Stimulated activated CD4-positive, alpha-beta T cell treated with anti-CD3 and anti-CD28 coated beads, Interleukin-15, amount 100 ng/mL, for 24 hours (primary cell): ENCODE measurements around the gene PCGF6.
"Not testable (repeated sequence)": the region's sequence is repeated elsewhere in the genome, so short reads cannot be mapped to it uniquely, and the experiment has no call there.

Source experiments
- DNase-seq: peaks from one replicate; pipeline ENCODE4 v3.0.0-alpha.2; 2020

The PCGF6 gene

DNA sequence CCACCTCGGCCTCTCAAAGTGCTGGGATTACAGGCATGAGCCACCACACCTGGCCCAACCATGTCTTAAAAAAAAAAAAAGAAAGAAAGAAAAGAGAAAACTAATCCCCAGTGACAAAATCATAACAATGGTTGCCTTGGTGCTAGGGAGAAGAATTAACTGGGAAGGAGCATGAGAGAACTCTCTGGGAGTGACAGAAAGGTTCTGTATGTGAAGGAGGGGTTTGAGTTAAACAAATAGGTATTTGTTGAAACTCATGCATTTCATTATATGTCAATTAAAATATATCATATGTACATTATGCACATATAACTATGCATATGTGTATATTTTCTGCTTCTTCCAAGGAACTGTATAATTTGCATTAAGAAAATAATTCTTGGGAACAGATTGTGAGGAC, 40.7 kb downstream of the PCGF6 start:
- no peak for DNase-seq

DNA sequence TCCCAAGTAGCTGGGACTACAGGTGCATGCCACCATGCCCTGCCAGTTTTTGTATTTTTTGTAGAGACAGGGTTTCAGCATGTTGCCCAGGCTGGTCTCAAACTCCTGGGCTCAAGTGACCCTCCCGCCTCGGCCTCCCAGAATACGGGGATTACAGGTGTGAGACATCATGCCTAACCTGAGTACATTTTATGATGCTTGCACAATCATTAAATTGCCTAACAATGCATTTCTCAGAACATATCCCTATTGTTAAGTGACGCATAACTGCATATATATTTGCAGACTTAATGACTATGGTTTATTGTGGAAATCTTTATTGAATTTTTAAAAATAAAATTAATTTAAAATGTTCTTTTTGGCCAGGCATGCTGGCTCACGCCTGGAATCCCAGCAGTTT, 43.3 kb downstream of the PCGF6 start:
- no peak for DNase-seq

DNA sequence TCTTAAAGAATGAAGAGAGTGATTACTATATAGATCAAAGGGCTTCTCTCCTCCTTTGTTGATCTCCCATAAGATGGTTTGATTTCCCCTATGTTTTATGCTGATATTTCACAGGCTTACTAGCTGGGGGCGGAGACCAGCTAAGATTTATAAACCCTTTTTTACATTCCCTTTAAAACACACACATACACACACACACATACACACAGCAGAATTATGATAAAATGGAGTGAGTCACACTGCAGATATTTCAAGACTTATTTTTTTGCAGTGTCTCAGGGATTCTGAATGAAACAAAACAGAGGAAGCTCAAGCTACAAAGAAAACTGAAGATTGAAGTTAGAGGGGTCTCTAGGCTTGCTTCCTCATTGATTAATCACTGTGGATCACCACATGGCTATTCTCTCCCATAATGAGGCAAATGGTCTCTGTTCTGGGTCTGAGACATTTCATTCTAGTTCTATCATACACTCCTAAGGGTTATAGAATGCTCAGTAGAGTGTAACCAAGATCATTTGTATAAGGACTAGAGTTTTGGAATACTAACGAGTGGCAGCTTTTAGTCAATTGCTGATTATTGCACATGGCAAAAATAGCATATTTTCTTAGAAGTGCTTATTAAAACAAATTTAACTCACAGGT, 55.4 kb downstream of the PCGF6 start:
- DNase-seq: no peak

DNA sequence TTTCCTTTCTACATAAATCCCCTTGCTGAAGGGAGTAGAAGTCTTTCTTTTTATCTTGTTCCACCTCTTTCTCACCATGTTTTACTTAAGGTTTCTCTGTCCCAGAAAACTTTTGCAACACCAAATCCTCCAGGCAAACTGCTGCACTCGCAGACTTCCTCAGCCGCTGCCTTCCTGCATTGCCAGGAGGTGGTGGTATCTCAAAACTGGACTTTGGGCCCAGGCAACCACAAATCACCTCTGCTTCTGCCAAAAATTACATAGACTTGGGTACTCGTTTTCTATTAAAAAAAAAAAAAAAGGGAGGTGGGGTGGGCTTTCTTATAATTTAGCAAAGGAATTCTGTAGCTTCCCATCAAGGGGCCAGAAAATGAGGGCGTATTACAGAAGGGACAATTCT, 59.4 kb downstream of the PCGF6 start:
- no peak for DNase-seq

DNA sequence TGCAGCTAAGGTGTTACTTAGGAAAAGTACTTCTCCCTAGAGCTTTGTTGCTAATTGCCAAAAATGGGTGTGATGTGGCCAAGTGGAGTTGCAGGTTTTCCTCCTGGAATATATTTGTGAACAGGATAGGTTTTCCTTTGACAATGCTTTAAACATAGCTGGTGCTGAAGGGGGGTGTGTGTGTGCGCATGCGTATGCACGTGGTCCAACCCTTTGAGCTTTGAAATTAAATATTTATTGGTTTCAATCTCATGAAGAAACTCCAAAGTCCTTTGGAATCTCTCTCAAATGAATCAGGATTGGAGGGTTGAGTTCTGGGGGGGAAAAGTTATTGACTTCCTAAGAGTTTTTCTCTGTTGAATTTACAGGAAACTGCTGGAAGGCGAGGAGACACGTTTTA, 62.9 kb downstream of the PCGF6 start:
- DNase-seq: no peak

DNA sequence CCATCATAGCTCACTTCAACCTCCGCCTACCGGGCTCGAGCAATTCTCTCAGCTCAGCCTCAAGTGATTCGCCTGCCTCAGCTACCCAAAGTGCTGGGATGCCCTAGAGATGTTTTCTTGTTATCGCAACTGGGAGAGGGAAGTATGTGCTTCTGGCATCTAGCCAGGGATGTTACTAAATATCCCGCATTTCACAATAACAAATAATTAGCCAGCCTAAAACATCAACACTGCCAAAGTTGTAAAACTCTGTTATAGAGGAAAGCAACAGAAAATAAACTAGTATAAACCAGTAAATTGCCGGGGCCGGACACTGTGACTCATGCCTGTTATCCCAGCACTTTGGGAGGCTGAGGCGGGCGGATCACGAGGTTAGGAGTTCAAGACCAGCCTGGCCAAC, 66.8 kb downstream of the PCGF6 start:
- no peak for DNase-seq

DNA sequence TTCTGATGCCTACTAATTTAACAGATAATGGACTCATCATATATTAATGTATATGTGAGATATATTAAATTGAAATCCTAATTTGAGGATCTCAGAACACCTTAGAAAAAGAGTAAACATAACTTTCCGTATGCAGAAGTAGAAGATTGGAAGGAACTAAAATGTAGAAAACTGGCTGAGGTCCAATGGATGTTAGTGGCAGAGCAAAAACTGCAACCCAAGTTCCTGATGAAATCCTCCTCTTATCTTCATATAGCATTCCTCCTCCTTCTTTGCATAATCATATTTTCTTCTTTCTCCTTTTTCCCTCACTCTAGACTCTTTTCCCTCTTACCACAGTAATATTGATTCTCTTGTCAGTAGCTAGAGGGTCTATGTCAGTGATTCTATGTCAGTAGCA, 68.0 kb downstream of the PCGF6 start:
- DNase-seq: no peak

DNA sequence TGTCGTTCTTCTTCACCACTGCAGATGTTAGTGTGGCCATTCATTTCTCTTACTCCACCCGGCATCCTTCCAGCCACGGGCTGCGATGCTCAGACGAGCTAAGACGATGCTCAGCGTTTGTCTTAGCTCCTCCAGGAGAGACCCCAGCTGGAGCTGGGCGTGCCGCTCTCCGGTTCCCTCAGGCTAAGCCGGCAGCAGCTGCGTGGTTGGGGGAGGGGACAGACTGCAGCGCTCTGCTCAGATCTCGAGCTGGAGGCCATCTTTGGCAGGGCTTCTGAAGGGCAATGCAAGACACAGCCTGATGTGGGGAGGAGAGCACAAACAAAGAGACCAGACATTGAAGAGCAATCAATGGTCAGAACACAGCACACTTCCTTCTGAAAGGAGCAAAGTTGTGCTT, 69.2 kb downstream of the PCGF6 start:
- DNase-seq: no peak

DNA sequence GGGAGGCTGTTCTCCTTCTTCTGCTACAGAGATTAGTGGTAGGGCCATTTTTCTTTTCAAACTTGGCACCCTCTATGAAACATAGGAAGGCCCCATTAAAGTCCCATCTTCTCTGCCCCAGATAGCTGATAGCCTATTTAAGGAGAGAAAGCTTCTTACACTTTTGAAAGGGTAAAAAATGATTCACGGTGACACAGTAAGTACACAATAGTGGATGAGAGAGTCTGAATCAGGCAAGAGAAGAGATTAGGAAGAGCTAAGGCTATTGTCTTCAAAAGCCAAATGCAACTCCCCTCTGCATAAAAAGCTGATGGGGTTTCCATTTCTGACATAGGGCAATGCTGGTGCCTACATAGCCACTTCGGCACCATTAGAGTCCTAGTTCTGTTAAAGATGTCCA, 70.4 kb downstream of the PCGF6 start:
- DNase-seq: no peak

DNA sequence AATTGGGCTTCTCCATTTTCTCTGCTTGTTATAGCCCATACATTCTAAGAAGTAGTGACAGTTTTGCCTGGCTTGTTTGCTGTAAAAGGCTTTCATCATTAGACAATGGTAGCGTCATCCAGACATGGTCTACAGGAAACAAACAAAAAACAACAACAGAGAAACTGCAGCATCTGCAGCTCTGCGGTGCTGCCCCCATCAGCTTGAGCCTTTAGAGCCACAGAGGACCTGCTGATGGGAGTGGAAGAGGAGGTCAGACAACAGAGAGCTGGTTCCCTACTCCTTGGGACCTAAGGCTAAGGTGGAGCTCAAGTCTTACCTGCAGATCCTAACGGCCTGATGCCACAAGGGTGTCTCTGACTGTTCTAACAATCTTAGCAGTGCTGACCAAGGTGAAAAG, 70.9 kb downstream of the PCGF6 start:
- no peak for DNase-seq

DNA sequence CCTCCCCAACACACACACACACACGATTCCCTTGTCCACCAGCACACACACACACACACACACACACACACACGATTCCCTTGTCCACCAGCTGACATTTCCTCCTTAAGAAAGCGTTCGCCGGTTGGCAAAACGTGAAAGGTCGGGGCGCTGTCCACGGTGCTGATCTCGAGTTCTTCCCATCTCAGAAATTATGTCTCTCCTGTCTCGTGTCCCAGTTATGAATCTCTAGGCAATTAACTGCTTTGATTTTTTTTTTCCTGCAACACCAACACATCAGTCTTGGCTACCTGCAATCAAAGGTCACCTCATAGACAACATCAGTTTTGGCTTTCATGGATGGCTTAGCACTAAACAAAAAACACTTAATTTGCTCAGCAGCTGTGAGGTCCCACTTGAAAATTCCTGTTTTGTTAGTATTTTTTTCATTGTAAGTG, 72.1 kb downstream of the PCGF6 start:
- DNase-seq: peak; percentile 63

DNA sequence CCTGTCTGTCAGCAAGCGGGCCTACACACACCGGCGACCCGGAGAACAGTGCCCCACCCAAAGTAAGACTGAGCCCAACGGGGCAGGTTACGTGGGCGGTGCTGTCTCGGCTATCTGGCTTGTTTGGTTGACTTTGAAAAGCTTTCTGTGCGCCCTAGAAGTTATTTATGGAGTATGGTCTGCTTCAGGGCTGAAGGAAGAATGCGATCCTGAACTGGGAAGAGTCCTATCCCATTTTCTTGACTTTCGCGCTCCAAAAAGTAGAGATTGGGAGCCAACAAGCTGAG, 72.5 kb downstream of the PCGF6 start:
- DNase-seq: no peak

DNA sequence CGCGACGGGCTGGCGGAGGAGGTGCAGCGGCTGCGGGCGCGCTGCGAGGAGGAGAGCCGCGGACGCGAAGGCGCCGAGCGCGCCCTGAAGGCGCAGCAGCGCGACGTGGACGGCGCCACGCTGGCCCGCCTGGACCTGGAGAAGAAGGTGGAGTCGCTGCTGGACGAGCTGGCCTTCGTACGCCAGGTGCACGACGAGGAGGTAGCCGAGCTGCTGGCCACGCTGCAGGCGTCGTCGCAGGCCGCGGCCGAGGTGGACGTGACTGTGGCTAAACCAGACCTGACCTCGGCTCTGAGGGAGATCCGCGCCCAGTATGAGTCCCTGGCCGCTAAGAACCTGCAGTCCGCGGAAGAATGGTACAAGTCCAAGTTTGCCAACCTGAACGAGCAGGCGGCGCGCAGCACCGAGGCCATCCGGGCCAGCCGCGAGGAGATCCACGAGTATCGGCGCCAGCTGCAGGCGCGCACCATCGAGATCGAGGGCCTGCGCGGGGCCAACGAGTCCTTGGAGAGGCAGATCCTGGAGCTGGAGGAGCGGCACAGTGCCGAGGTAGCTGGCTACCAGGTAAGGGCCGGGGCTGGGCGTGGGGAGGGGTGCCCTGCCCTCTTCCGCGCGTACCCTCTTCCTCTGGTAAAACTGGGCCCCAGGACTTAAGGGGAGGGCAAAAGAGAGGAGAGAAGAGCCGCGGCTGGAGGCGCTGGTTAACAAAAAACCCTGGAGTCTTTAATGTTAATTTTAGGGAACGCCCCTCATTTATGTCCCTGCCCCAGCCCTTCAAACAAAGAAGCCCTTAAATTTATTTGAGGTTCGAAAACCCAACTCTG, 73.0 kb downstream of the PCGF6 start:
- peak; percentile 5 for DNase-seq

DNA sequence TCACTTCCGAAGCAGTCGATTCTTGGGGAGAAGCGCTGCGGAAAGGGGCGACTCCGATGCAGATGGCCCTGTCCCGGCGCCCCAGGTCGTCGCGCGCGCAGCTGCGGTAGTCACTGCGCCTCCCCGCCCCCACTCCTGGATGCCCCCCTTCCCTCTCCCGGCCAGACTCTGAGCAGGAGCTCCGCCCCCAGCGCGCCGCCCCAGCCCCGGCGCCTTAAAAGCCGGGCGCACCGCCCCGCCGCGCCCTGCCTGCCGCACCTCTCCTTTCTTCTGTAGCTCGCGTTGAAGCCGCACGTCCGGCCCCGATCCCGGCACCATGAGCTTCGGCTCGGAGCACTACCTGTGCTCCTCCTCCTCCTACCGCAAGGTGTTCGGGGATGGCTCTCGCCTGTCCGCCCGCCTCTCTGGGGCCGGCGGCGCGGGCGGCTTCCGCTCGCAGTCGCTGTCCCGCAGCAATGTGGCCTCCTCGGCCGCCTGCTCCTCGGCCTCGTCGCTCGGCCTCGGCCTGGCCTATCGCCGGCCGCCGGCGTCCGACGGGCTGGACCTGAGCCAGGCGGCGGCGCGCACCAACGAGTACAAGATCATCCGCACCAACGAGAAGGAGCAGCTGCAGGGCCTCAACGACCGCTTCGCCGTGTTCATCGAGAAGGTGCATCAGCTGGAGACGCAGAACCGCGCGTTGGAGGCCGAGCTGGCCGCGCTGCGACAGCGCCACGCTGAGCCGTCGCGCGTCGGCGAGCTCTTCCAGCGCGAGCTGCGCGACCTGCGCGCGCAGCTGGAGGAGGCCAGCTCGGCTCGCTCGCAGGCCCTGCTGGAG, 73.8 kb downstream of the PCGF6 start, which contains the start of gene INA:
Gene INA, plus strand, starts transcription at position 243 of the 817 bp plus-strand sequence. Its CDS starts 74 bp downstream, at position 317.
- peak; percentile 57 for DNase-seq

DNA sequence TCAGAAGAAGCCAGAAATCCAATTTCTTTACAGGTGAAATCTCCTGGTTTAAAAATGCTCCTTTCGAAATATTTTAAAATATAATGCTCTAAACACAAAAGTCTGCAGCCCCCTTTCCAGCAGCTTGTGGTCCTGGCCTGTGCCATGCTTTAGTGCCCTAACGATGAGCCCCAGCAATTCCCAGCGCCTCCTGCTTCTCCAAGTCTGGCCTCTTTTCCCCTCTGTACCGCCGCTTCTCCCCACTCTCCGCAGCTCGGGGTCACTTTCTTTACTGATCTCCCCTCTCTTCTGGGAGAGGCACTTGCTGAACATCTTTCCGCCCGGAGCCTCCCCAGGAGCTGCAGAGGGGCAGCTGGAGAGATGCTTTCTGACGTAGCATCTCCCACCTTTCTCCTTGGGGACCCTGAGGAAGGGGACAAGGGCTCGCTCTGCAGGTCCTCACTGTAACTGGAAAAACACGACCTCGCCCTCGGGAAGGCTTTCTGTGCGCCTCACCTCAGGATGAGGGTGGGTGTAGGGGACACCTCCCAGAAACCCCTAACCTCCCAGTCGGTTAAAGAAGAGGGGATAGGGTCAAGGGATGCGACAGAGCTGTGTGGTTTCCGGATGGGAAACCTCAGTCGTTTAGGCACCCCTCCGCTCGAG, 74.6 kb downstream of the PCGF6 start:
- no peak for DNase-seq

DNA sequence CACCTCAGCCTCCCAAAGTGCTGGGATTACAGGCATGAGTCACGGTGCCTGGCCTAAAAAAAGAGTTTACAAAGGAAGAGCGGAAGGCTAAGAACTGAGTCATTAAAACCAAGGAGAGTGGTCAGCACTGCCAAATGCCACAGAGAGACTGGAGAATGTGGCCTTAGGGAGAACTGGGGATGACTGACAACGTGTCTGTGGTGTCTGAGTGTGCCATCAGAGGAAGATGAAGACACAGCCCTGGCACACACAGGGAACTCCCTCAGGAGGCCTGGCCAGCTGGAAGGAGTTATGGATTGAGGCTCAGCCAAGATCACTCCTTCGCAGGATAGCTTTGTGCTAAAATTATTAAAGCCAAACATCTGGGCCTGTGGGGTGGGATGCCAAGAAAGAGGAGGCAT, 77.9 kb downstream of the PCGF6 start:
- no peak for DNase-seq

DNA sequence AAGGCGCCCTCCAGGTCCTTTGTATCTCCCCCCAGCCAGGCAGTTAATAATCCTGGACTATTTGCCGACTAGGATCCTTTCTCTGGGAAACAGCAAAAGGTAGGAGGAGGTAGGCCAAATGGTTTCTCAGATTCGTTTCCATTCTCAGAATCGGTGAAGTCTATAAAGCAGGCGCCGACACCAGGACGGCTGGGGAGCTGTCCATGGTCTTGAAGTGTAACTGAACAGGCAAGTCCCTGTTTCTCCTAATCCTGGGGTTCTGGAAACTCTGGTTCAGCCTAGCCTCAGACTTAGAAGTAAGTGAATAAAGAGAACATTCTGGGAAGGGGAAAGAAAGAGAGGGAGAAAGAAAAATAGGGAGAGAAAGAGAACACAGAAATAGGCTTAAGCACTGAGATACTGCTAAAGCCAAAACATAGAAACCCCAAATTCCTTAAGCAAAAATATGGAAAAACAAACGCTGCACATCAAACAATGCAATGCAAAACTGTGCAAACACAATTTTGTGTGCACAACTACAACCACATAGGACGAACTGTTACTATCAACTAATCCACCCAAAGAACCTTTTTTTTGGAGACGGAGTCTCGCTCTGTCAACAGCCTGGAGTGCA, 85.1 kb downstream of the PCGF6 start:
- peak; percentile 48 for DNase-seq

DNA sequence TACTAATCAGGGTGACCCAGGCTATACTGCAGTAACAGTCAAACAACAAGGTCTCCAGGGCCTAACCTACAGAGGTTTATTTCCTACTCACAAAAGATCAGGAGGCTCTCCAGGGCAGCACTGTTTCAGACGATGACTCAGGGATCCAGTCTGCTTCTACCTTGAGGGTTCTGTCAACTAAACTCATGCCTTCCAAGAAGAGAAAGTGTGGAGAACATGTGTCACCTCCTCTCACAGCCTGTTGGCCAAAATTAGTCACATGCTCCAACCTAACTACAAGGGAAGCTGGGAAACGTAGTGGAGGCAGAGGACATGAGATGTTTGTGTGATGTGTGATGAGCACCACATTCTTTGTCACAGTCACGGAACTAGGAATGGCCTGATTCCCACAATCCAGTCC, 88.7 kb downstream of the PCGF6 start:
- peak; percentile 10 for DNase-seq

DNA sequence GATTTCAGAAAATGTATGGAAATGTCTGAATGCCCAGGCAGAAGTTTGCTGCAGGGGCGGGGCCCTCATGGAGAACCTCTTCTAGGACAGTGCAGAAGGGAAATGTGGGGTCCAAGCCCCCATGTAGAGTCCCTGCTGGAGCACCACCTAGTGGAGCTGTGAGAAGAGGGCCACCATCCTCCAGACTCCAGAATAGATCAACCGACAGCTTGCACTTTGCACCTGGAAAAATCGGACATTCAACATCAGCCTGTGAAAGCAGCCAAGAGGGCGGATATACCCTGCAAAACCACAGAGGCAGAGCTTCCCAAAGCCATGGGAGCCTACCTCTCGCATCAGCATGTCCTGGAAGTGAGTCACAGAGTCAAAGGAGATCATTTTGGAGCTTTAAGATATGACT, 91.0 kb downstream of the PCGF6 start:
- DNase-seq: no peak

DNA sequence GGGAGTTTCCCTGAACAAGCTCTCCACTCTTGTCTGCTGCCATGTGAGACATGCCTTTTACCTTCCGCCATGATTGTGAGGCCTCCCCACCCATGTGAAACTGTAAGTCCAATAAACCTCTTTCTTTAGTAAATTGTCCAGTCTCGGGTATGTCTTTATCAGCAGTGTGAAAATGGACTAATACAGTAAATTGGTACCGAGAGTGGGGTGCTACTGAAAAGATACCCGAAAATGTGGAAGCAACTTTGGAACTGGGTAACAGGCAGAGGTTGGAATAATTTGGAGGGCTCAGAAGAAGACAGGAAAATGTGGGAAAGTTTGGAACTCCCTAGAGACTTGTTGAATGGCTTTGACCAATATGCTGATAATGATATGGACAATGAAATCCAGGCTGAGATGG, 92.0 kb downstream of the PCGF6 start:
- DNase-seq: not testable (repeated sequence)

DNA sequence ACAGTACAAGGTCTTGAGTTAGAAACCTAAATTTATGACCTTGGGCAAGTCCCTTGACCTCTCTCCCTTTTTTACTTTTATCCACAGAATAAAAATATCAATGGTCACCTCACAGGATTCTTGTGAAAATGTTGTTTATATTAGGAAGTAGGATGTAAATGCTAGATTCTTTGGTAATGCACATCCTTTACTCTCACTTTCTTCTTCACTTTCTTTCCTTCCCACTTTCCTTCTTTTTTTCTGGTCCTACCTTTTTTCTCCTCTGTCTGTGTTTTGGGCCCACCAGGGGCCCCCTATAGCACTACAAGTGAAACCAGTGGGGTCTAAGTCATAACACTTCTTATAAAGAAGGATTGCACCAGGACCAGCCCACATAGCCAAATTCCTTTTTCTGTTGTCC, 93.1 kb downstream of the PCGF6 start:
- DNase-seq: no peak

DNA sequence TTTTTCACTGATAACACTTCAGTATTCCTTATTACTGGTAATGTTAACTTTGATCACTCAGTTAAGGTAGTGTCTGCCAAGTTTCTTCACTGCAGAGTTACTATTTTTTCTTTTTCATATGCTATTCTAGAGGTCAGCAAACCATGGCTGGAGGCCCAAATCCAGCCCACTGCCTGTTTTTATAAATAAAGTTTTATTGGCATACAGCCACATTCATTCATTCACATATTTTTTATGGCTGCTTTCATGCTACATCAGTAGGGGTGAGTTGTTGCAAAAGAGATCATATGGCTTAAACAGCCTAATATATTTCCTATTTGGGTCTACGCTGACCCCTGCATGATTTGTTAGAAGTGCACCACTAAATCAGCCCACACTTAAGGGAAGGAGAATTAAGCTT, 94.3 kb downstream of the PCGF6 start:
- DNase-seq: no peak
